Endothelial cell of umbilical vein (primary cell): ENCODE data around the gene SNED1. TPM values are rescaled to one million over a fixed set of nuclear protein-coding genes. Genes with fewer than 3 reads are reported as not detected.

Experiments used
- BruUV-seq: library from RNA; stranded (reverse); fragments of 400-500 nt; replicated peaks from 2 replicates; lab custom pipeline; 2021; lab: Mats Ljungman, UMichigan
- CTCF ChIA-PET: fragments of 300-600, 350-600 bp; sonication (Branson Sonifier 250); formaldehyde crosslinking; loops from one replicate; lab custom pipeline; 2021; ENCODE audit warnings: antibody characterized with exemption, inconsistent platforms; lab: Charles Lee
- POLR2A ChIA-PET: fragments of 300-600, 350-600 bp; sonication (Branson Sonifier 250); formaldehyde crosslinking; loops from one replicate; lab custom pipeline; 2021; ENCODE audit warnings: antibody characterized with exemption, inconsistent platforms; lab: Charles Lee
- DNase-seq: peaks from one replicate; pipeline ENCODE4 v3.0.0-alpha.2; 2011; ENCODE audit warnings: low read depth, low spot score
- FAIRE-seq: peaks from 2 replicates; lab custom pipeline; 2011; peaks lifted over from hg19 to GRCh38; lab: Jason Lieb, UNC
- H2AFZ ChIP-seq: 2 replicates; pipeline ENCODE4 v1.6.0; 2012; ENCODE audit warnings: low read depth, low read length, control low read depth, inconsistent platforms
- H3K27ac ChIP-seq: 2 replicates; pipeline ENCODE4 v1.5.1; 2011; ENCODE audit warnings: low read depth, mild to moderate bottlenecking, control low read depth, low read length, moderate library complexity; ENCODE audit not compliant: insufficient read depth
- H3K27me3 ChIP-seq, 2 experiments: 2 replicates each; pipeline versions ENCODE4 v1.6.0 to v1.6.1; 2011; ENCODE audit warnings: low read length in 2 of 2, mixed read lengths in 1 of 2; ENCODE audit not compliant: control insufficient read depth in 2 of 2, insufficient read depth in 2 of 2
- H3K36me3 ChIP-seq, 2 experiments: 2 replicates in 1 of 2; 3 replicates in 1 of 2; pipeline ENCODE4 v1.5.1; 2011; ENCODE audit warnings: low read length in 2 of 2, mild to moderate bottlenecking in 1 of 2, moderate library complexity in 1 of 2; ENCODE audit not compliant: control insufficient read depth in 2 of 2, insufficient read depth in 2 of 2; ENCODE audit errors: extremely low read depth in 1 of 2
- H3K4me1 ChIP-seq: 3 replicates; pipeline ENCODE4 v1.5.1; 2011; ENCODE audit warnings: mild to moderate bottlenecking, low read length; ENCODE audit not compliant: control insufficient read depth, insufficient read depth; ENCODE audit errors: extremely low read depth
- H3K4me2 ChIP-seq: 2 replicates; pipeline ENCODE4 v1.6.1; 2011; ENCODE audit warnings: low read length, control low read depth, mixed read lengths; ENCODE audit not compliant: insufficient read depth
- H3K4me3 ChIP-seq, 3 experiments: fragments of 200-600 bp in 1 of 3; sonication (generic), shearing (Covaris generic) in 1 of 3; replicated peaks in 1 of 3; 2 replicates each; pipeline ENCODE4 v1.5.1; 2011 to 2016; ENCODE audit warnings: control low read depth in 3 of 3, low read length in 3 of 3, mild to moderate bottlenecking in 2 of 3, inconsistent platforms in 1 of 3, low read depth in 1 of 3, moderate library complexity in 1 of 3; ENCODE audit not compliant: insufficient read depth in 1 of 3
- H3K79me2 ChIP-seq: 2 replicates; pipeline ENCODE4 v1.6.0; 2012; ENCODE audit warnings: low read length, inconsistent platforms; ENCODE audit not compliant: control insufficient read depth, insufficient read depth
- H3K9ac ChIP-seq: replicated peaks from 2 replicates; pipeline ENCODE3; 2011; ENCODE audit warnings: low read length, control low read depth; ENCODE audit not compliant: insufficient read depth; ENCODE audit errors: extremely low read depth
- H3K9me1 ChIP-seq: replicated peaks from 3 replicates; pipeline ENCODE4 v1.6.0; 2011; ENCODE audit warnings: mild to moderate bottlenecking, low read length; ENCODE audit not compliant: control insufficient read depth, insufficient read depth; ENCODE audit errors: extremely low read depth
- H3K9me3 ChIP-seq: replicated peaks from 2 replicates; pipeline ENCODE4 v1.5.1; 2012; ENCODE audit warnings: low read length, inconsistent platforms; ENCODE audit not compliant: control insufficient read depth, insufficient read depth
- H4K20me1 ChIP-seq: replicated peaks from 2 replicates; pipeline ENCODE3; 2011; ENCODE audit warnings: mild to moderate bottlenecking, low read length; ENCODE audit not compliant: control insufficient read depth, insufficient read depth; ENCODE audit errors: extremely low read depth
- EZH2 ChIP-seq: IDR thresholded peaks from 2 replicates; pipeline ENCODE4 v1.6.1; 2012; ENCODE audit warnings: borderline replicate concordance, low read depth, mild to moderate bottlenecking, moderate library complexity, low read length, inconsistent platforms; ENCODE audit not compliant: severe bottlenecking
- FOS ChIP-seq: IDR thresholded peaks from 2 replicates; pipeline ENCODE4 v1.6.1; 2011; ENCODE audit warnings: mild to moderate bottlenecking, low read length, moderate library complexity, borderline replicate concordance; ENCODE audit not compliant: insufficient read depth
- GATA2 ChIP-seq: IDR thresholded peaks from 2 replicates; pipeline ENCODE4 v1.7.0; 2011; ENCODE audit warnings: low read depth, mild to moderate bottlenecking, moderate library complexity, mixed read lengths, low read length; ENCODE audit not compliant: insufficient read length, insufficient read depth
- JUN ChIP-seq: IDR thresholded peaks from 2 replicates; pipeline ENCODE4 v1.6.1; 2011; ENCODE audit warnings: borderline replicate concordance, low read depth; ENCODE audit not compliant: insufficient read length, insufficient read depth
- MAX ChIP-seq: IDR thresholded peaks from 2 replicates; pipeline ENCODE4 v1.6.1; 2011; ENCODE audit not compliant: insufficient read depth, insufficient read length
- MYC ChIP-seq: IDR thresholded peaks from one replicate; pipeline ENCODE4 v1.6.1; 2011; ENCODE audit warnings: mild to moderate bottlenecking, low read depth, low read length
- POLR2A ChIP-seq: IDR thresholded peaks from 2 replicates; pipeline ENCODE4 v1.6.1; 2012; ENCODE audit warnings: low read depth, mild to moderate bottlenecking, control low read depth, low read length
- POLR2AphosphoS5 ChIP-seq: IDR thresholded peaks from 2 replicates; pipeline ENCODE4 v1.6.1; 2012; ENCODE audit warnings: low read depth, mild to moderate bottlenecking, control low read depth, low read length, moderate library complexity; ENCODE audit not compliant: insufficient read depth
- dilution Hi-C: fragments of 300-500 bp; cut with MboI; formaldehyde crosslinking; loops from one replicate; pipeline ENCODE4 v1.15.0; 2019; ENCODE audit warnings: low sequenced_read_pairs; ENCODE audit not compliant: extremely low pct_ligation_motif_present
- intact Hi-C: fragments of 100-400 bp; cut with micrococcal nuclease; formaldehyde crosslinking; loops from one replicate; pipeline ENCODE4 v1.10.0; 2022
- polyA plus RNA-seq, 4 experiments: library from polyadenylated mRNA; depleted of rRNA in 3 of 4; stranded (reverse) in 3 of 4; unstranded in 1 of 4; fragments of >200 nt; gene quantifications; 2 replicates each; pipeline versions ENCODE4 v1.2.1 to v1.2.3, GENCODE V29; 2011 to 2012; ENCODE audit warnings: missing spikeins in 1 of 4
- total RNA-seq: library from RNA; stranded (reverse); gene quantifications from 2 replicates; pipeline ENCODE4 v1.2.3, GENCODE V29; 2021
- TF ChIP-seq, protein P1 (sequence below), 2 donors: IDR thresholded peaks; 1 replicate in 1 of 2; 2 replicates in 1 of 2; pipeline ENCODE4 v1.5.1; 2011; ENCODE audit warnings: low read length in 2 of 2, mild to moderate bottlenecking in 2 of 2, moderate library complexity in 2 of 2, control low read depth in 1 of 2, inconsistent platforms in 1 of 2, low read depth in 1 of 2; ENCODE audit not compliant: insufficient read depth in 1 of 2; ENCODE audit errors: extremely low read depth in 1 of 2

SNED1 gene
- total and polyA plus RNA-seq, 2 donors (not counting 3 experiments of a cell fraction or from before 2014, with no cell fraction given), result 14.1 to 17.2 TPM

DNA sequence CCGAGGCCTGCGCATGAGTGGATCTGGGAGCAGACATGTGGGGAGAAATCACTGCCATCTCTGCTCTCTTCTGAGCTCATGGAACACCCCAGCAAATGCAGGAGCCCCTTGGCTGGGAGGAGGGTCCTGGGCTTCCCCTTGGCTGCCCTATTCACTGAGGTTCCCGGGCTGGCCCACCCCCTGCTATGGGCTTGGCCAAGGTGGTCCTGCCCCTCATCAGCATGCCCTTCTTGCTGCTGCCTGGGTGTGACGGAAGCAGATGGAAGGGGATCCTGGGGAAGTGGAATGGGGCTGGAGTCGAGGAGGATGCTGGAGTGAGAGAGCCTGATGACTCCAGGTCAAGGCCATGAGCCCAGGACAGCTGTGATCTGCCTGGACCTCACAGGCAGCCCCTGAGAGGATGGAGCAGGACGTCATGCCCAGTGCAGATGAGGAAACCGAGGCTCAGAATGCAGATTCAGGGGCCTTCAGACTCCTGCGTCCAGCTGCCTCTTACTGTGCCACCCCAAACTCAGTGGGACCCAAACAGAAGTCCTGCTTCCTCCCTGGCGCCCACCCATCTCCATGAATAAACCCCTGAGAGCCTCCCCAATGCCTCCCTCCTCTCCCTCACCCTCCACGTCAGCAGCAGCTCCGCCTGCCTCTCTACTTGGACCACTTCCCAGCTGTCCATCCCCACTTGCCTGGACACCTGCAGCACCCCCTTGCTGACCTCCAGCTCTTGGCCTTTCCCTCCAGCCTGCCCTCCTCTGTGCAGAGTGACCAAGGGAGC, 4.0 kb downstream of the SNED1 start:
- Histone ChIP-seq H3K9me3 (no peaks in the 10 kb centered on the region), H3K9ac (no peak overlapping the region), H3K36me3 (no peaks in the 10 kb centered on the region), H4K20me1 (no peaks in the 10 kb centered on the region), H3K27ac (no peak overlapping the region), H2AFZ (no peak overlapping the region), H3K4me2 (no peak overlapping the region), H3K27me3 (no peaks in the 10 kb centered on the region), H3K79me2 (peaks cover 10% of the 10 kb centered on the region), H3K4me3 (no peak overlapping the region), H3K4me1 (peaks cover 7% of the 10 kb centered on the region), H3K9me1 (no peaks in the 10 kb centered on the region)
- BruUV-seq, result no TSS peak
- FAIRE-seq (no peak), DNase-seq (no peak)
- CTCF ChIA-PET, result no interaction called here
- intact Hi-C loops (no loop called here), dilution Hi-C loops (no loop called here)
- POLR2A ChIA-PET, result no interaction called here
- no peak for TF ChIP-seq JUN
- TF ChIP-seq GATA2, result no peak
- TF ChIP-seq MYC, result no peak
- TF ChIP-seq POLR2AphosphoS5, result no peak
- TF ChIP-seq EZH2, result no peak
- TF ChIP-seq, protein P1, sequence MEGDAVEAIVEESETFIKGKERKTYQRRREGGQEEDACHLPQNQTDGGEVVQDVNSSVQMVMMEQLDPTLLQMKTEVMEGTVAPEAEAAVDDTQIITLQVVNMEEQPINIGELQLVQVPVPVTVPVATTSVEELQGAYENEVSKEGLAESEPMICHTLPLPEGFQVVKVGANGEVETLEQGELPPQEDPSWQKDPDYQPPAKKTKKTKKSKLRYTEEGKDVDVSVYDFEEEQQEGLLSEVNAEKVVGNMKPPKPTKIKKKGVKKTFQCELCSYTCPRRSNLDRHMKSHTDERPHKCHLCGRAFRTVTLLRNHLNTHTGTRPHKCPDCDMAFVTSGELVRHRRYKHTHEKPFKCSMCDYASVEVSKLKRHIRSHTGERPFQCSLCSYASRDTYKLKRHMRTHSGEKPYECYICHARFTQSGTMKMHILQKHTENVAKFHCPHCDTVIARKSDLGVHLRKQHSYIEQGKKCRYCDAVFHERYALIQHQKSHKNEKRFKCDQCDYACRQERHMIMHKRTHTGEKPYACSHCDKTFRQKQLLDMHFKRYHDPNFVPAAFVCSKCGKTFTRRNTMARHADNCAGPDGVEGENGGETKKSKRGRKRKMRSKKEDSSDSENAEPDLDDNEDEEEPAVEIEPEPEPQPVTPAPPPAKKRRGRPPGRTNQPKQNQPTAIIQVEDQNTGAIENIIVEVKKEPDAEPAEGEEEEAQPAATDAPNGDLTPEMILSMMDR (IDR thresholded peaks at IDR 0.05; ENCODE audit: extremely low read depth in 1 of 2, insufficient read depth in 1 of 2, low read depth in 1 of 2, low read length in 2 of 2), result no peak
- TF ChIP-seq FOS, result no peak
- no peak for TF ChIP-seq POLR2A
- no peak for TF ChIP-seq MAX
